PFSK-1 (cell line): ENCODE results near the gene TTC28.

Experiments used
- FOXP2 ChIP-seq: optimal IDR thresholded peaks from 2 replicates; pipeline ENCODE3; 2011; ENCODE audit warnings: borderline replicate concordance, control low read depth, inconsistent platforms; ENCODE audit not compliant: insufficient read depth; ENCODE audit errors: extremely low read length, extremely low read depth
- POLR2AphosphoS5 ChIP-seq: IDR thresholded peaks from 2 replicates; pipeline ENCODE4 v1.6.1; 2012; ENCODE audit warnings: low read depth, mild to moderate bottlenecking, control low read depth, low read length, moderate library complexity
- REST ChIP-seq, 2 experiments: IDR thresholded peaks; 2 replicates each; pipeline versions ENCODE4 v1.6.1 to v1.8.0; 2011 to 2012; ENCODE audit warnings: low read depth in 2 of 2, low read length in 2 of 2, control low read depth in 1 of 2, inconsistent platforms in 1 of 2, mild to moderate bottlenecking in 1 of 2, moderate library complexity in 1 of 2; ENCODE audit not compliant: insufficient read depth in 1 of 2
- SIN3A ChIP-seq: IDR thresholded peaks from 2 replicates; pipeline ENCODE4 v1.6.1; 2012; ENCODE audit warnings: mild to moderate bottlenecking, low read length, moderate library complexity, borderline replicate concordance; ENCODE audit not compliant: insufficient read depth

- TF ChIP-seq POLR2AphosphoS5: no peak
- TF ChIP-seq SIN3A: no peak
- TF ChIP-seq REST (IDR thresholded peaks at IDR 0.05; ENCODE audit: insufficient read depth in 1 of 2, low read depth in 2 of 2, low read length in 2 of 2): no peak
- no peak for TF ChIP-seq FOXP2
Measured at GRCh38 chr22:28006271-28006670, 673.4 kb downstream of the TTC28 start.
